GM12873 (cell line): ENCODE results near the gene CCDC73.

ENCODE experiments used
- TF ChIP-seq, protein P1 (sequence below): IDR thresholded peaks from 2 replicates; pipeline ENCODE4 v1.5.1; 2012; ENCODE audit warnings: low read depth, mild to moderate bottlenecking, moderate library complexity, low read length, control low read depth; ENCODE audit not compliant: insufficient read depth; ENCODE audit errors: missing control alignments

The CCDC73 gene

DNA sequence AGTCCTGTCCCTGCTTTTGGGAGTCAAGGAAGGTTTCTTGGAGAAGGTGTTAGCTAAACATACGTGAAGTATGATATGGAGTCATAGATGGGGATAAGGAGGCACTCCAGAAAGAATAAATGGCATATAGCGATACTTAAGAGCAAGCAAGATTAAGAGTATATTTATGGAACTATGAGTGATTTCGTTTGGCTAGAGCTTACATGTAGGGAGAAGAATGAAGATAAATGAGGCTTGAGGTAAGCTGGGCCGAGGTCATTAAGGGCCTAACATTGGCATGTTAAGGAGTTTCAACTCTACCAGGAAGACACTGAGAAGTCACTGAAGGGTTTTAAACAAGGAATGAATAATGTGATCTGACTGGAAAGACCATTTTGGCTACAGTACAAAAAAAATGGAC, 177.6 kb downstream of the CCDC73 start:
- TF ChIP-seq, protein P1, sequence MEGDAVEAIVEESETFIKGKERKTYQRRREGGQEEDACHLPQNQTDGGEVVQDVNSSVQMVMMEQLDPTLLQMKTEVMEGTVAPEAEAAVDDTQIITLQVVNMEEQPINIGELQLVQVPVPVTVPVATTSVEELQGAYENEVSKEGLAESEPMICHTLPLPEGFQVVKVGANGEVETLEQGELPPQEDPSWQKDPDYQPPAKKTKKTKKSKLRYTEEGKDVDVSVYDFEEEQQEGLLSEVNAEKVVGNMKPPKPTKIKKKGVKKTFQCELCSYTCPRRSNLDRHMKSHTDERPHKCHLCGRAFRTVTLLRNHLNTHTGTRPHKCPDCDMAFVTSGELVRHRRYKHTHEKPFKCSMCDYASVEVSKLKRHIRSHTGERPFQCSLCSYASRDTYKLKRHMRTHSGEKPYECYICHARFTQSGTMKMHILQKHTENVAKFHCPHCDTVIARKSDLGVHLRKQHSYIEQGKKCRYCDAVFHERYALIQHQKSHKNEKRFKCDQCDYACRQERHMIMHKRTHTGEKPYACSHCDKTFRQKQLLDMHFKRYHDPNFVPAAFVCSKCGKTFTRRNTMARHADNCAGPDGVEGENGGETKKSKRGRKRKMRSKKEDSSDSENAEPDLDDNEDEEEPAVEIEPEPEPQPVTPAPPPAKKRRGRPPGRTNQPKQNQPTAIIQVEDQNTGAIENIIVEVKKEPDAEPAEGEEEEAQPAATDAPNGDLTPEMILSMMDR: no peak

DNA sequence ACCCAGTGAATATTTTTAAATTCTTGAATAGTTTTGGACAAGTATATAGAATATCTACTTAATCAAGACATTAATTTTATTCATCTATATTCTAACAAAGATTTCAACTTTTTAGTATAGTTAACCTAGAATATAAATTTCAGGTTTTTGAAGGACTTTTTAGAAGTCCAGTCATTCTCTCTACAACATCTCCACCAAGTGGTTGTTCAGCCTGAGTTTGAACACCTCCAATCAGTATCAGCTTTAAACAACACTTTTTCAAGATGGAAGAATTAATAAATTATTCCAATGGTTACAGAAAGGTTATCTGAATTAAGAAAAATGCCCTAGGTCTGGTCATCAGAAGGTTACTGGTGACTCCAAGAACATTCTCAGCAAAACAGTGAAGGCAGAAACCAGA, 179.0 kb downstream of the CCDC73 start:
- TF ChIP-seq, protein P1: peak; percentile 20

DNA sequence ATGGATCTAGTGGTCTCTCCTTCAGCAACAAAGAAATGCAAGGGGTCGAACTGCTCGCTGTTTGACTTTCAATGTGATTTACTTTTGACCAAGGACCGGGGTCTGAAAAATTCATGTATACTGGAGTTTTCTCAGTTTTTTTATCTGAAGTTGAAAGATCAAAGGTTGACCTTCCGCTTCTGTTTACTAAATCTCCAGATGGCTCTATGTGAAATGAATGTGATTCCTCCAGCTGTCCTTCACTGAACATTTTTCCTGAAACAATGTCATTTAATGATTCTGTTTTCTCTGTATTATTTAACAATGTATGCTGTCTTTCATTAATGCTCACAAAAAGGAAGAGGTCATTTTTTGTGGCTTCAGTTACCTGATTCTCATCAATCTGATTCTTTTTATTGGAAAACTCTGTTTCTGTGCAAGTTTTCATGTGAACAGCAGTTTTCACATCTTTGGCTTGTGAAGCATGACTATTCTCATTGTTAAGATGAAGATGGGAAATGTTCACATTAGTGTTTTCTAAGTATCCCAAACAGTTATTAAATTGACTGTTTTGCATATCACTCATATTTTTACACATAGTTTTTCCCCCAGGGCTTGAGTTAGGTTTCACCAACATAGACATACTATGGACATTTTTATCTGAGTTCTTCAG, 180.8 kb downstream of the CCDC73 start:
- TF ChIP-seq, protein P1: no peak

DNA sequence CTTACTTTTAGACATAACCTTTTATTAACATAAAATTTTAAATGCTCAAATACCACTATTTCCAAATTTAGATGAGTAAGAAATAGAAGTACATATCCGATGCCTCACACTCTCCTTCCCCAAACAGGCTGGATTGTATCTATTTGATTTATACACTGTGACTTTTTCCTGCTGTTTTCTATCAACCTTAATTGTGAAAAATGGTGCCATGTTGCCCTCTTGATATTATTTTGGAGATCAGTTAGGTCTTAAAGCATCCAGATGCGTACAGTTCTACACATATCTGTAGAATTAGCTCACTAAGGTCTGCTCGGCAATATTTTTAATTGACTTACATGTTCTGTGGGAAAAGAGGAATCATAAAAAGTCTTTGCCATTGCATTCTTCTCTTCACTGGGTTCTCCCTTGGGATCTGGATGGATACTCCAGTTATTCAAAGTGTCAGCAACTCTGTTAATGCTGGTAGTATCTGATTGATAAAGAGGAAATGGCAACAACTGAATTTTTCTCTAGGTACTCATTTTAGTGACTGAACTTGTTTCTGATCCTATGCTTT, 183.6 kb downstream of the CCDC73 start:
- TF ChIP-seq, protein P1: no peak

DNA sequence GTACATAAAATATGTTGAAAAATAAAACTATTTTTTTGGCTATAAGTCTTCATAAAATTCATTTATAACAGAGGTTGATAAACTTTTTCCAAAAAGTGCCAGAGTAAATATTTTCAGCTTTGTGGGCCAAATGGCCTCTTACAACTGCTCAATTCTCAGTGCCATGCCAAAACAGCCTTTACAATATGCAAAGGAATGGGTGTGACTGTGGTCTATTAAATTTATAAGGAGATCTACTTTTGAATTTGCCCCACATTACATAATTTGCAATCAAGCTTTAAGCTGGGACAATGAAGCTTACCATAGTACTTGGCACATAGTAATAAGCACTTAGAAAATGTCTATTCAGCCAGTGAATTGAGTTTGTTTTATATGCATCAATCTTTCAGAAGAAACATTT, 188.2 kb downstream of the CCDC73 start:
- TF ChIP-seq, protein P1: no peak

DNA sequence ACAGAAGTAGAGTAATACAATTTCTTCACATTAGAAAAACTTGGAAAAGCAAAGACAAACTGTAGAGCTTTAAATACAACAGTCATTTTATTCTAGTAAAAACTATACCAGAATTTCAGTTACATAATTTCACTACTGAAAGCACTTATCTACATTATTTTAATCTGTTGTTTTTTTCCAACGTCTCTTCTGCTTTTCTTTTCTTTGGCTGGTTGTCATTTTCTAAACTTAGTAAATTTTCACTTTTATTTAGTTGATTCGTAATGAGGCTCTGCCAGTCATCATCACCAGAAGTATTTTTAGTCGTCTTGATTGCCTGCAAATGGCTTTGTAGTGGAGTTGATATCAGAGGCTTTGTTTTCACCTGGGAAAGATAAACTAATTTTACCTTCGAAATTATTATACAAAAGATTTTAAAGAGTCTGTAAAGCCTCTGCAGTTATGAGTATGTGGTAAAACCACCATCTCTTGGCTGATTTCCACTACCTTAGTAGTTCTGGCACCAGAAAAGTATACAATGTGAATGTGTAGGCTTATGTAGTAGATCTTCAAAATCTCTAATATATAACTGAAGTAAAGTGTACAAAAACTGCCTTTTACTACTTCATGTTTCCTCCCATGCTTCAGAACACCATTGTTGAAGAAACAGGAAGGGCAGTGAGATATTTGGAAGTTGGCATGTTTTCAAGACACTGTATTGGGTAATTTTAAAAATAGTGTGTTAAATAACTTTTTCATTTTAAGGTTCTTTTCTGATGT, 191.6 kb downstream of the CCDC73 start:
- TF ChIP-seq, protein P1: no peak

DNA sequence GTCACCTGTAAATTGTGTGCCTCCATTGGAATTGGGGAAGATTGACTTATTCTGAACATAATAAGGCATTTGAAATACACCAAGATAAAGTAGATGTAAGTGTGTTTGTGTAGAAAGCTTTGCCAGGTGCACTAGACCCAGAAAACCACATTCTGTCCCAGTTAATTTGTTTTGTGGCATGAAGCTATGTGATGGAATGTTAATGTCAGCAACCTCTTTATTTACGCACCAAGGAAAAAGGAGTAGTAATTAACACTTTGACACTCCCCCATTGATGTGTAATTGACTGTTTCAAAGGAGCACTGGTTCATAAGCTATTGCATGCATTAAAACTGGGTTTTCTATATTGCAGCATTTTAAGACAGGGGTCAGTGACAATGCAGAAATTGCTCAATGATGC, 196.5 kb downstream of the CCDC73 start:
- TF ChIP-seq, protein P1: no peak
